Nephron progenitor cell (in vitro differentiated cells): ENCODE results near the gene DNAH12.

Source experiments
- DNase-seq: peaks from one replicate; pipeline ENCODE4 v3.0.0; 2021
- H3K27ac Mint-ChIP-seq: 2 replicates; pipeline ENCODE4 v1.8.0; 2021; ENCODE audit warnings: mild to moderate bottlenecking, moderate library complexity, mixed read lengths
- H3K27me3 Mint-ChIP-seq: 2 replicates; pipeline ENCODE4 v1.8.0; 2021; ENCODE audit warnings: mild to moderate bottlenecking, low read depth, mixed read lengths; ENCODE audit not compliant: poor library complexity
- H3K36me3 Mint-ChIP-seq: 2 replicates; pipeline ENCODE4 v1.8.0; 2021; ENCODE audit warnings: low read depth, mixed read lengths
- H3K4me1 Mint-ChIP-seq: 2 replicates; pipeline ENCODE4 v1.8.0; 2021; ENCODE audit warnings: mixed read lengths
- H3K4me3 Mint-ChIP-seq: 2 replicates; pipeline ENCODE4 v1.8.0; 2021; ENCODE audit warnings: mild to moderate bottlenecking, moderate library complexity, mixed read lengths
- H3K9me3 Mint-ChIP-seq: 2 replicates; pipeline ENCODE4 v1.8.0; 2021; ENCODE audit warnings: mild to moderate bottlenecking, moderate library complexity, mixed read lengths
- TF ChIP-seq, protein P1 (sequence below): fragments of 200-600 bp; sonication (generic); IDR thresholded peaks from 2 replicates; pipeline ENCODE4 v1.5.0; 2021; ENCODE audit warnings: antibody characterized with exemption

Gene DNAH12

GRCh38 chr3:57569859-57570450, 25.8 kb upstream of the DNAH12 start:
- no peak overlapping the region for H3K27ac Mint-ChIP-seq
- H3K27me3 Mint-ChIP-seq = no peaks in the 10 kb centered on the region
- H3K4me3 Mint-ChIP-seq = no peak overlapping the region
- DNase-seq = no peak
- peaks cover 57% of the 10 kb centered on the region for H3K36me3 Mint-ChIP-seq
- no peaks in the 10 kb centered on the region for H3K9me3 Mint-ChIP-seq
- no peaks in the 10 kb centered on the region for H3K4me1 Mint-ChIP-seq
- TF ChIP-seq, protein P1, sequence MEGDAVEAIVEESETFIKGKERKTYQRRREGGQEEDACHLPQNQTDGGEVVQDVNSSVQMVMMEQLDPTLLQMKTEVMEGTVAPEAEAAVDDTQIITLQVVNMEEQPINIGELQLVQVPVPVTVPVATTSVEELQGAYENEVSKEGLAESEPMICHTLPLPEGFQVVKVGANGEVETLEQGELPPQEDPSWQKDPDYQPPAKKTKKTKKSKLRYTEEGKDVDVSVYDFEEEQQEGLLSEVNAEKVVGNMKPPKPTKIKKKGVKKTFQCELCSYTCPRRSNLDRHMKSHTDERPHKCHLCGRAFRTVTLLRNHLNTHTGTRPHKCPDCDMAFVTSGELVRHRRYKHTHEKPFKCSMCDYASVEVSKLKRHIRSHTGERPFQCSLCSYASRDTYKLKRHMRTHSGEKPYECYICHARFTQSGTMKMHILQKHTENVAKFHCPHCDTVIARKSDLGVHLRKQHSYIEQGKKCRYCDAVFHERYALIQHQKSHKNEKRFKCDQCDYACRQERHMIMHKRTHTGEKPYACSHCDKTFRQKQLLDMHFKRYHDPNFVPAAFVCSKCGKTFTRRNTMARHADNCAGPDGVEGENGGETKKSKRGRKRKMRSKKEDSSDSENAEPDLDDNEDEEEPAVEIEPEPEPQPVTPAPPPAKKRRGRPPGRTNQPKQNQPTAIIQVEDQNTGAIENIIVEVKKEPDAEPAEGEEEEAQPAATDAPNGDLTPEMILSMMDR = no peak

DNA sequence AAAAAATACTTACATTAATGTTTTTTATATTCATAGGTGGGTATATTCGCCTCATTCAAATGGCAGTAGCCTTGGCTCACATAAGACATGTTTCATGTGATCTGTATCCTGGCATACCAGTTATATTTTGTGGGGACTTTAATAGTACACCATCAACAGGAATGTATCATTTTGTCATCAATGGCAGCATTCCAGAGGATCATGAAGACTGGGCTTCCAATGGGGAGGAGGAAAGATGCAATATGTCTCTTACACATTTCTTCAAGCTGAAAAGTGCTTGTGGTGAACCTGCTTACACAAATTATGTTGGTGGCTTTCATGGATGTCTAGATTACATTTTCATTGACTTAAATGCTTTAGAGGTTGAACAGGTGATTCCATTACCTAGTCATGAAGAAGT, 15.4 kb upstream of the DNAH12 start:
- Mint-ChIP-seq H3K4me1 (peaks cover 44% of the 10 kb centered on the region), H3K36me3 (peaks cover 30% of the 10 kb centered on the region), H3K27ac (no peak overlapping the region), H3K4me3 (peak overlapping the region; percentile 30), H3K9me3 (peaks cover 3% of the 10 kb centered on the region), H3K27me3 (peaks cover 5% of the 10 kb centered on the region)
- TF ChIP-seq, protein P1 = no peak
- DNase-seq = no peak

- peaks cover 21% of the 10 kb centered on the region for H3K36me3 Mint-ChIP-seq
- peaks cover 44% of the 10 kb centered on the region for H3K4me1 Mint-ChIP-seq
- TF ChIP-seq, protein P1 = no peak
- peak overlapping the region; percentile 78 for H3K27ac Mint-ChIP-seq
- peaks cover 7% of the 10 kb centered on the region for H3K27me3 Mint-ChIP-seq
- DNase-seq = peak; percentile 17
- H3K4me3 Mint-ChIP-seq = peak overlapping the region; percentile 97
- H3K9me3 Mint-ChIP-seq = peaks cover 3% of the 10 kb centered on the region
These were observed 13.0 kb upstream of the DNAH12 start for GRCh38 chr3:57557085-57557537.

- DNase-seq = no peak
- H3K27ac Mint-ChIP-seq = peak overlapping the region; percentile 100
- peaks cover 3% of the 10 kb centered on the region for H3K9me3 Mint-ChIP-seq
- peaks cover 21% of the 10 kb centered on the region for H3K36me3 Mint-ChIP-seq
- peaks cover 44% of the 10 kb centered on the region for H3K4me1 Mint-ChIP-seq
- H3K4me3 Mint-ChIP-seq = peak overlapping the region; percentile 97
- TF ChIP-seq, protein P1 = no peak
- H3K27me3 Mint-ChIP-seq = peaks cover 7% of the 10 kb centered on the region
These were observed 12.4 kb upstream of the DNAH12 start for GRCh38 chr3:57556459-57557084.

DNA sequence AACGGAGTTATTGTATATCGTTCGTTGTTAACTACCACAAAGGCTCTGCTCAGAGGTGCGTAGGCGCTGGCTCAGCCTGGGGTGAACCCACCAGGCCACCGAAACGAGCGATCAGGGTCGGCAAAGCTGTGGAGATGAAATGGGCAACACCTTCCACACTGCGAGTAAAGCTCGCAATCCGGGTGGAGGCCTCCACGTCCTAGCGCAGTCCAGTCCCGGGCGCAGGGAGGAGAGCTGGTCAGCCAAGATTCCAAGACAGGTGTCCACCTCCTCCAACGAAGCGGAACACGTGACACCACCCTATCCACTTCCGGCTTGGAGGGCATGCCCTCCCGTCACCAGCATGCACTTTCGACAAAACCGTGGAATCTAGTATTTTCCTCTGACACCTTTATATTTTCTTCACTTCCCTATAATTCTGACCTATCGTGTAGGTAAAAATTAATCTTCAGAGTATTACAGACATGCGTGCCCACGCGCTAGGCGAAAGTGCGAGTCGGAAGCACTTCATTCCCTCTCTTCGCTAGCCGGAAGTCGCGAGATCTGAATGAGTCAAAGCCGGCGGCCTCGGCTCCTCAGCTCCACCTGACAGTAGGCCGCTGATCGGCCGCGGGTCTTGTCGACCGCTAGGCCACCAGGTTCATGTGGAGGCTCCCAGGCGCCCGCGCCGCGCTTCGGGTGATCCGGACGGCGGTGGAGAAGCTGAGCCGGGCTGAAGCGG, 11.8 kb upstream of the DNAH12 start, which contains the start of gene PDE12:
PDE12 (plus strand) TSS at position 537 of the 721 bp plus-strand sequence; CDS start at position 643, 106 bp downstream.
- Mint-ChIP-seq H3K4me3 (peak within 1 kb of the TSS; percentile 97), H3K27ac (peak within 1 kb of the TSS; percentile 100), H3K27me3 (peaks cover 7% of the 10 kb centered on the region), H3K9me3 (peaks cover 3% of the 10 kb centered on the region), H3K36me3 (peaks cover 21% of the 10 kb centered on the region), H3K4me1 (peaks cover 44% of the 10 kb centered on the region)
- DNase-seq = peak; percentile 73
- TF ChIP-seq, protein P1 = no peak
